Measurements from ENCODE around the gene MST1.

DNA sequence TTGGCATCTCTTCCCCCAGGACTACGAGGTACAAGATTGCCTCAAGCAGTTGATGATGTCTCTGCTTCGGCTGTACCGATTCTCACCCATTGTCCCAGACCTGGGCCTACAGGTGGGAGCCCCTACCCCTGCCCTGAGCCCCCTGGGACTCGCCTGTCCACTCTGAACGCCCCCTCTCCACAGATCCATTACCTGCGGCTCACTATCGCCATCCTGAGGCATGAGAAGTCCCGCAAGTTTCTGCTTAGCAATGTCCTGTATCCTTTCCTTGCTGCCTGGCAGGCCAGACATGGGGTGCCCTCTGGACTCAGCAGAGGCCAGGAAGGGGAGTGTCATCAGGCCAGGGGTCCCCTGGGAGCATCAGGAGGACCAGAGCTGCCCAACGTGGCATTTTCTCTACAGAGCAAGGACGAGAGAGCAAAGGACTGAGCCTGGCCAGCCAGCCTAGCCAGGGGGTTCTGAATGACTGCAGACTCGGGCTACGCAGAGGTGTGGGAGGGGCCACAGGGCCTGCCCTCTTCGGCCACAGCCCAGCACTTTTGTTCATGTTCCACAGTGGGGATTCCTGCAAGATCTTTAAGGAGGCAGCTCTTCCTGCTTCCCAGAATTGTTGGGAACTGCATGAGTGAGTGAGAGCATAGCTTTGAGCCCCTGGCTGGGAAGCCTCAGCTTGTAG, 11.3 kb upstream of the MST1 start:
- TF ChIP-seq, protein P1, sequence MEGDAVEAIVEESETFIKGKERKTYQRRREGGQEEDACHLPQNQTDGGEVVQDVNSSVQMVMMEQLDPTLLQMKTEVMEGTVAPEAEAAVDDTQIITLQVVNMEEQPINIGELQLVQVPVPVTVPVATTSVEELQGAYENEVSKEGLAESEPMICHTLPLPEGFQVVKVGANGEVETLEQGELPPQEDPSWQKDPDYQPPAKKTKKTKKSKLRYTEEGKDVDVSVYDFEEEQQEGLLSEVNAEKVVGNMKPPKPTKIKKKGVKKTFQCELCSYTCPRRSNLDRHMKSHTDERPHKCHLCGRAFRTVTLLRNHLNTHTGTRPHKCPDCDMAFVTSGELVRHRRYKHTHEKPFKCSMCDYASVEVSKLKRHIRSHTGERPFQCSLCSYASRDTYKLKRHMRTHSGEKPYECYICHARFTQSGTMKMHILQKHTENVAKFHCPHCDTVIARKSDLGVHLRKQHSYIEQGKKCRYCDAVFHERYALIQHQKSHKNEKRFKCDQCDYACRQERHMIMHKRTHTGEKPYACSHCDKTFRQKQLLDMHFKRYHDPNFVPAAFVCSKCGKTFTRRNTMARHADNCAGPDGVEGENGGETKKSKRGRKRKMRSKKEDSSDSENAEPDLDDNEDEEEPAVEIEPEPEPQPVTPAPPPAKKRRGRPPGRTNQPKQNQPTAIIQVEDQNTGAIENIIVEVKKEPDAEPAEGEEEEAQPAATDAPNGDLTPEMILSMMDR (IDR thresholded peaks at IDR 0.05), result no peak
- no peak for TF ChIP-seq POLR2AphosphoS5 (IDR thresholded peaks at IDR 0.05)

Data from suprapubic skin (tissue), 3 donors.